Posterior cingulate gyrus (tissue), 11 donors: Measurements from ENCODE around the gene NUDT4B.
"Not testable (repeated sequence)": the region's sequence is repeated elsewhere in the genome, so short reads cannot be mapped to it uniquely, and the experiment has no call there.

ENCODE experiments used
- DNase-seq, 10 donors: peaks; one replicate each; pipeline versions ENCODE4 v3.0.0 to v3.0.0-alpha.2; 2020 to 2021; ENCODE audit warnings: mixed read lengths in 3 of 10
- intact Hi-C: fragments of 100-400 bp; cut with DNase I; formaldehyde crosslinking; loops from one replicate; pipeline ENCODE4 v1.15.1; 2023

NUDT4B gene

GRCh38 chr1:148748563-148749334, at the start of gene NUDT4B:
Gene NUDT4B, plus strand, starts transcription at chr1:148748774. Its CDS starts 179 bp downstream, at chr1:148748953.
- intact Hi-C loops, DNase-seq: not testable (repeated sequence)

- DNase-seq, intact Hi-C loops: not testable (repeated sequence)
These were observed 49.2 kb upstream of the NUDT4B start for GRCh38 chr1:148699357-148699756.

GRCh38 chr1:148702242-148702641, 46.3 kb upstream of the NUDT4B start:
- intact Hi-C loops, DNase-seq: not testable (repeated sequence)

- intact Hi-C loops, DNase-seq: not testable (repeated sequence)
These were observed 44.5 kb upstream of the NUDT4B start for GRCh38 chr1:148703973-148704591.

- intact Hi-C loops, DNase-seq: not testable (repeated sequence)
These were observed 43.1 kb upstream of the NUDT4B start for GRCh38 chr1:148705316-148705948.

- DNase-seq, intact Hi-C loops: not testable (repeated sequence)
These were observed 39.7 kb upstream of the NUDT4B start for GRCh38 chr1:148708779-148709333.

GRCh38 chr1:148710772-148711523, 37.6 kb upstream of the NUDT4B start:
- intact Hi-C loops, result not testable (repeated sequence)

GRCh38 chr1:148712353-148712752, 36.2 kb upstream of the NUDT4B start:
- intact Hi-C loops, DNase-seq: not testable (repeated sequence)

More at GRCh38 chr1:148710772-148711523, 37.6 kb upstream of the NUDT4B start:
- DNase-seq, result not testable (repeated sequence)

- intact Hi-C loops, DNase-seq: not testable (repeated sequence)
These were observed 33.1 kb upstream of the NUDT4B start for GRCh38 chr1:148715518-148715917.

GRCh38 chr1:148716966-148717520, 31.5 kb upstream of the NUDT4B start:
- intact Hi-C loops, DNase-seq: not testable (repeated sequence)

GRCh38 chr1:148720918-148721317, 27.7 kb upstream of the NUDT4B start:
- intact Hi-C loops, DNase-seq: not testable (repeated sequence)

GRCh38 chr1:148722758-148723157, 25.8 kb upstream of the NUDT4B start:
- intact Hi-C loops, result not testable (repeated sequence)

GRCh38 chr1:148723515-148723914, 25.1 kb upstream of the NUDT4B start:
- intact Hi-C loops, DNase-seq: not testable (repeated sequence)

More at GRCh38 chr1:148722758-148723157, 25.8 kb upstream of the NUDT4B start:
- not testable (repeated sequence) for DNase-seq

- DNase-seq, intact Hi-C loops: not testable (repeated sequence)
These were observed 23.7 kb upstream of the NUDT4B start for GRCh38 chr1:148724872-148725271.

- DNase-seq, intact Hi-C loops: not testable (repeated sequence)
These were observed 20.7 kb upstream of the NUDT4B start for GRCh38 chr1:148727862-148728261.

- DNase-seq, intact Hi-C loops: not testable (repeated sequence)
These were observed 19.4 kb upstream of the NUDT4B start for GRCh38 chr1:148729128-148729527.

GRCh38 chr1:148729541-148729940, 19.0 kb upstream of the NUDT4B start:
- DNase-seq, intact Hi-C loops: not testable (repeated sequence)

GRCh38 chr1:148732277-148732676, 16.3 kb upstream of the NUDT4B start:
- intact Hi-C loops, DNase-seq: not testable (repeated sequence)

- intact Hi-C loops, DNase-seq: not testable (repeated sequence)
These were observed 14.8 kb upstream of the NUDT4B start for GRCh38 chr1:148733585-148734310.
